ENCODE measurements around the gene LRCH3. TPM values are rescaled to one million over a fixed set of nuclear protein-coding genes. Genes with fewer than 3 reads are reported as not detected.
A peak's percentile ranks its signal among the peaks of the same experiment; 100 is the strongest.

Gene LRCH3
- total RNA-seq, 1 donor from 2014 or later = 57.0 TPM

- H3K4me3 Mint-ChIP-seq (ENCODE audit: low read depth) = no peak overlapping the region
- intact Hi-C loops (cut with micrococcal nuclease) = no loop called here
These were observed 29.7 kb downstream of the LRCH3 start for GRCh38 chr3:197820550-197821335.

DNA sequence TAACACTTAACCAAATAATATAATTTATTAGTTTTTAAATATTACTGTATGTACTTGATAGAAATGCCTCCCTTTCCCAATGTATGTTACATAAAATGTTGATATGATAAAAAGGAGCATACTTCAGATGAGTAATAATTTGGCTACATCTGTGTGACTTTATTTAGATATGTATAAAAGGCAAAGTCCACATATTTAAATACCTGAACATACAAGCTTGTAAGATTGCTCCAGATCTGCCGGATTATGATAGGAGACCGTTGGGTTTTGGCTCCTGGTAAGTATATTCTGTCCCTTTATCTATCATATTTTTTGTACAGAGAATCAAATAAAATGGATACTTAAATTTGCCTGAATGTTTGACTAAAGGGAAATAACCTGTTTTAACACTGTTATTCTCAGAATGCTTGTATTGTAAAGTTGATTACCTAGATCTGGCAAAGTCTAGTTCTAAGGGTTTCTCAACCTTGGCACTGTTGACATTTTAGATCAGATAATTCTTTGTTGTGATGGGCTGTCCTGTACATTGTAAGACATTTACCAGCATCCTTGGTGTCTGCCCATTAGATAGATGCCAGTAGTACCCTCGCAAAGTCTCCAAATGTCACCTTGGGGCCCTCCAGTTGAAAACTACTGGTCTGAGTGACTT is 38.5 kb downstream of the LRCH3 start:
- Mint-ChIP-seq H3K36me3 (ENCODE audit: low read depth) (peaks cover 66% of the 10 kb centered on the region), H3K27me3 (ENCODE audit: low read depth) (no peaks in the 10 kb centered on the region), H3K27ac (no peak overlapping the region), H3K9me3 (no peaks in the 10 kb centered on the region), H3K4me3 (ENCODE audit: low read depth) (no peak overlapping the region), H3K4me1 (ENCODE audit: low read depth) (peaks cover 4% of the 10 kb centered on the region)
- intact Hi-C loops (cut with micrococcal nuclease) = no loop called here
- no peak for DNase-seq (ENCODE audit: low spot score)

More at GRCh38 chr3:197820550-197821335, 29.7 kb downstream of the LRCH3 start:
- Mint-ChIP-seq H3K9me3 (no peaks in the 10 kb centered on the region), H3K27me3 (ENCODE audit: low read depth) (no peaks in the 10 kb centered on the region), H3K4me1 (ENCODE audit: low read depth) (no peaks in the 10 kb centered on the region), H3K27ac (no peak overlapping the region), H3K36me3 (ENCODE audit: low read depth) (peaks cover 36% of the 10 kb centered on the region)
- no peak for DNase-seq (ENCODE audit: low spot score)

DNA sequence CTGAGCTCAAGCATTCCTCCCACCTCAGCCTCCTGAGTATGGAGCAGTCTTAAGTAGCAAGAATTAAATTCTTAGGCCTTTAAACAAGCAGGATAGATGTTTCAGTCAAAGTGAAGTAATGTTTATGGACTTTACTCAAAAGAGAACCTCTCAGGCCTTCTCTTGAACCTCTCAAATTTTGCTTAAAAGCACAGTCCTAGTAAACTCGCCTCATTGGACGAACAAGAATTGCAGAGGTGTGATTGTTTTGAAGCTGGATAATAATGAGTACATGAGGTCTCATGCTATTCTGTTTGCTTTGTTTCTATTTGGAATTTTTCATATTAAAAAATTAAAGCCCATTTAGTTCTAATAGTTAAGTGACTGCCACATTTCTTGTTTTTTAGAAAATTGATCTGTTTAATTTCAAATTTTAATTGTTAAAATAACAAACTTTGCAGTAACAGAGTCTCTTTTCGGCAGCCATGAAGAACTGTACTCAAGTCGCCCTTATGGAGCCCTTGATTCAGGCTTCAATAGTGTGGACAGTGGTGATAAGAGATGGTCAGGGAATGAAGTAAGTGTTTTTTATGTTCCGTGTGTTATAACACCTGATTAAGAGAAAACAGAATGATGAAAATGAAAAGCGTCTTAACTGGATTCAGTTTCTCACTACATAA is 39.4 kb downstream of the LRCH3 start:
- Mint-ChIP-seq H3K27me3 (ENCODE audit: low read depth) (no peaks in the 10 kb centered on the region), H3K9me3 (no peaks in the 10 kb centered on the region), H3K4me1 (ENCODE audit: low read depth) (peaks cover 5% of the 10 kb centered on the region), H3K4me3 (ENCODE audit: low read depth) (no peak overlapping the region), H3K36me3 (ENCODE audit: low read depth) (peaks cover 65% of the 10 kb centered on the region), H3K27ac (no peak overlapping the region)
- no peak for DNase-seq (ENCODE audit: low spot score)
- intact Hi-C loops (cut with micrococcal nuclease) = no loop called here

DNA sequence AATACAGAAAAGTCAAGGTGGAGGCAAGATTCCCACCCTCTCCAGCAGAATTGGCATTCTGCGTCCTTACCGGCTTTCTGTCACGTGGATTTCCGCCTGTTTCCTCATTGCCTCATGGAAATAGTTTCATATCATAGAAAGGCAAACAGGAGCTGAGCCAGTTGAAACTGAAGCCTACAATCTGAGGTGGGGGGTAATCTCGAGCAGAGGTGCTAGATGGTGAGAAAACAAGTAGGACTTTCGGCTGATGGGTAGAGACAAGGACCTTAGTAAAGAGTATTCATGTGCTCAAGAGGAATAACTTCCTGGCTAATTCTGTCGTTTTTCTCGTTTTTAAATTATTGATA is 39.9 kb downstream of the LRCH3 start:
- intact Hi-C loops (cut with micrococcal nuclease) = no loop called here
- no peak overlapping the region for H3K27ac Mint-ChIP-seq
- no peaks in the 10 kb centered on the region for H3K27me3 Mint-ChIP-seq (ENCODE audit: low read depth)
- DNase-seq (ENCODE audit: low spot score) = no peak
- no peak overlapping the region for H3K4me3 Mint-ChIP-seq (ENCODE audit: low read depth)
- H3K4me1 Mint-ChIP-seq (ENCODE audit: low read depth) = peaks cover 5% of the 10 kb centered on the region
- peaks cover 67% of the 10 kb centered on the region for H3K36me3 Mint-ChIP-seq (ENCODE audit: low read depth)
- no peaks in the 10 kb centered on the region for H3K9me3 Mint-ChIP-seq

DNA sequence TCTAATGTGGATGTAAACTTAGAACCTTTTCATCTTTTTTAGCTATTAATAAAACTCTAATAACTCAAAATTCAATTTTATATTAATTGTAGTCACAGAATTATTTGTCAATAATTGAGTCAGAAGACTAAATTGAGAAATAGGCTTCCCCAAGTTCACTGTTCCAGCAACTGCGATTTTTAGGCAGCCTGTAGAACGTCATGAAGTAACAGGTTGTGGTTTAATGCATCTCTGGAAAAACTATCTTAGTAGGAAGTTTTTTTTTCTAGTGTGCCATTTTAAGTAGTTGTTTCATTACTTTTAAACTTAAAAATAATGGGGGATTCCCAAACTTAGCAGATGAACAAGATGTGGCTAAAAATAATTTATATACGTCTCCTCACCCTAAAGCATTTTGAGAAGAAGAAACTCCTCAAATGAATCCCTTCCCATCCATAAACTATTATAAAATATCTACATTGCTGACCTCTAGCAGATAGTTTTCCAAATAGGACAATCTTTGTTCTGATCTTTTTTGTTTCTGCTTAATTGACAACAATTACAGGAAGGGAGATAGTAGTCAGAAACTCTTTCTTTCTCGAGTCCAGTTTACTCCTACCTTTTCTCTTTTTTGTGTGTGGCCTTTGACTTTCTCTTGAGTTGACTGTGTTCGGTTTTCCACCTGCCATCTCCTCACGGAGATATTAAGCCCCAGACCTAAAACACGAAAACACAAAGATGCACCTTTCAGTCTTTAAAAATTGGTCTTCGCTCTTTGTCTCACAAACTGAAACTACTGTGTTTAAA is 43.1 kb downstream of the LRCH3 start:
- DNase-seq (ENCODE audit: low spot score) = no peak
- Mint-ChIP-seq H3K4me3 (ENCODE audit: low read depth) (no peak overlapping the region), H3K27ac (no peak overlapping the region), H3K9me3 (no peaks in the 10 kb centered on the region), H3K27me3 (ENCODE audit: low read depth) (no peaks in the 10 kb centered on the region), H3K36me3 (ENCODE audit: low read depth) (peaks cover 55% of the 10 kb centered on the region), H3K4me1 (ENCODE audit: low read depth) (peaks cover 7% of the 10 kb centered on the region)
- intact Hi-C loops (cut with micrococcal nuclease) = no loop called here

- Mint-ChIP-seq H3K27ac (no peak overlapping the region), H3K4me1 (ENCODE audit: low read depth) (peaks cover 7% of the 10 kb centered on the region), H3K27me3 (ENCODE audit: low read depth) (no peaks in the 10 kb centered on the region), H3K9me3 (no peaks in the 10 kb centered on the region), H3K4me3 (ENCODE audit: low read depth) (no peak overlapping the region), H3K36me3 (ENCODE audit: low read depth) (peaks cover 52% of the 10 kb centered on the region)
- intact Hi-C loops (cut with micrococcal nuclease) = no loop called here
- no peak for DNase-seq (ENCODE audit: low spot score)
These were observed 44.5 kb downstream of the LRCH3 start for GRCh38 chr3:197835509-197835908.

GRCh38 chr3:197836244-197836643 is 45.2 kb downstream of the LRCH3 start:
- Mint-ChIP-seq H3K27ac (no peak overlapping the region), H3K4me3 (ENCODE audit: low read depth) (no peak overlapping the region), H3K4me1 (ENCODE audit: low read depth) (peaks cover 7% of the 10 kb centered on the region), H3K36me3 (ENCODE audit: low read depth) (peaks cover 53% of the 10 kb centered on the region), H3K9me3 (no peaks in the 10 kb centered on the region), H3K27me3 (ENCODE audit: low read depth) (no peaks in the 10 kb centered on the region)
- intact Hi-C loops (cut with micrococcal nuclease) = no loop called here
- no peak for DNase-seq (ENCODE audit: low spot score)

GRCh38 chr3:197837282-197837681 is 46.2 kb downstream of the LRCH3 start:
- Mint-ChIP-seq H3K36me3 (ENCODE audit: low read depth) (peaks cover 52% of the 10 kb centered on the region), H3K4me1 (ENCODE audit: low read depth) (peaks cover 7% of the 10 kb centered on the region), H3K9me3 (no peaks in the 10 kb centered on the region), H3K27ac (no peak overlapping the region), H3K4me3 (ENCODE audit: low read depth) (no peak overlapping the region), H3K27me3 (ENCODE audit: low read depth) (no peaks in the 10 kb centered on the region)
- intact Hi-C loops (cut with micrococcal nuclease) = no loop called here
- no peak for DNase-seq (ENCODE audit: low spot score)

DNA sequence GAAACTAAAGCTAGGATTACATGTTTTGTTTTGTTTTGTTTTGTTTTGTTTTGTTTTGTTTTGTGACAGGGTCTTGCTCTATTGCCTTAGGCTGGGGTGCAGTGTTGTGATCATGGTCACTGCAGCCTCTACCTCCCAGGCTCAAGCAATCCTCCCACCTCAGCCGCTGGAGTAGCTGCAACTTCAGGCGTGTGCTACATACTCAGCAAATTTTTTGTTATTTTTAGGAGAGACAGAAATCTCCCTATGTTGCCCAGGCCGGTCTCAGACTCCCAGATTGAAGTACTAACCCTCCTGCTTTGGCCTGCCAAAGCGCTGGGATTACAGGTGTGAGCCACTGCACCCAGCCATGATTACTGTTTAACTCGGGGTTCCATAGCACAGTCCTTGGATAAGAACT is 50.7 kb downstream of the LRCH3 start:
- H3K4me1 Mint-ChIP-seq (ENCODE audit: low read depth) = peaks cover 11% of the 10 kb centered on the region
- H3K27me3 Mint-ChIP-seq (ENCODE audit: low read depth) = no peaks in the 10 kb centered on the region
- DNase-seq (ENCODE audit: low spot score) = no peak
- no peak overlapping the region for H3K4me3 Mint-ChIP-seq (ENCODE audit: low read depth)
- no peaks in the 10 kb centered on the region for H3K9me3 Mint-ChIP-seq
- H3K27ac Mint-ChIP-seq = no peak overlapping the region
- intact Hi-C loops (cut with micrococcal nuclease) = loop anchor here (10.0 kb wide), 1 partner anchor 47 kb away; the partner anchor contains the start of gene LRCH3
- H3K36me3 Mint-ChIP-seq (ENCODE audit: low read depth) = peaks cover 51% of the 10 kb centered on the region

DNA sequence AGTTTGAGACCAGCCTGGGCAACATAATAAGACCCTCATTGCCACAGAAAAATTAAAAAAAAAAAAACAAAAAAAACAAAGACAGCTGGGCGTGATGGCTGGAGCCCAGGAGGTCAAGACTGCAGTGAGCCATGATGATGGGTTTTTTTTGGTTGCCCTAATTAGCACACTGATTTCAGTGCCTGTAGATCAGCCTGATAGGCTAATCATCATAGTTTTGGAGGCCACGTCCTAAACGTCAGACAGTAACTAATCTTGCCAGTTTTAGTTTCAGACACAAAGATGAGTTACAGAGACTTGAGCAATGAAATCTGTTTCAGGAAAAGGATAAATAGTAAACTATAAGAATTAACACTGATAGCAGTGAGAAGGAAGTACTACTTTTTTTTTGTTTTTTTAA is 55.4 kb downstream of the LRCH3 start:
- no peak for DNase-seq (ENCODE audit: low spot score)
- Mint-ChIP-seq H3K27me3 (ENCODE audit: low read depth) (no peaks in the 10 kb centered on the region), H3K4me1 (ENCODE audit: low read depth) (peaks cover 25% of the 10 kb centered on the region), H3K27ac (peak overlapping the region; percentile 25), H3K4me3 (ENCODE audit: low read depth) (no peak overlapping the region), H3K36me3 (ENCODE audit: low read depth) (peaks cover 63% of the 10 kb centered on the region), H3K9me3 (no peaks in the 10 kb centered on the region)
- intact Hi-C loops (cut with micrococcal nuclease) = loop anchor here (5.0 to 10.0 kb wide), 2 partner anchors 52 to 94 kb away; partner anchors contain the start of gene LRCH3

DNA sequence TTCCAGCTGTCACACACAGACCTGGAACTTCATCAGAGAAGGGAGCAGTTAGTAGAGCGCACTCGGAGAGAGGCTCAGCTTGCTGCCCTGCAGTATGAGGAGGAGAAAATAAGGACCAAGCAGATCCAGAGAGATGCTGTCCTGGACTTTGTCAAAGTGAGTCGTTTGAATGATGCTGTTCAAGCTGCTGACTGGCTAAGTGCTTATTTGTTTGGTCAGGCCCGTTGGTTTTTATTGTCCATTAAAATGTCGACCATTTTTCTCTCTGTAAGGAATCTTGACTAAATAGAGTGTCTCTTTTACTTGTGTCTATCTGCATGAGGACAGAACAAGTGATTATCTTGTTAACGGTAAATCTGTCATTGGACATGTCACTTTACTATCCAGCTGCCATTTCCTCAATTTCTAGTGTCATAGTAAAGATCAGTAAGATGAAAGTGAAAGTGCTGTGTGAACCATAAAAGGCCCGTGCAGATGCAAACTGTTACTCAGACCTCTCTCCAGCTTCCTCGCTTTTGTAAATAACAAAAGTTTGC is 56.9 kb downstream of the LRCH3 start:
- Mint-ChIP-seq H3K36me3 (ENCODE audit: low read depth) (peaks cover 69% of the 10 kb centered on the region), H3K27me3 (ENCODE audit: low read depth) (no peaks in the 10 kb centered on the region), H3K9me3 (no peaks in the 10 kb centered on the region), H3K4me3 (ENCODE audit: low read depth) (peak overlapping the region; percentile 63), H3K27ac (peak overlapping the region; percentile 74), H3K4me1 (ENCODE audit: low read depth) (peaks cover 25% of the 10 kb centered on the region)
- DNase-seq (ENCODE audit: low spot score) = no peak
- intact Hi-C loops (cut with micrococcal nuclease) = loop anchor here (5.0 to 10.0 kb wide), 2 partner anchors 53 to 96 kb away; partner anchors contain the start of gene LRCH3

- Mint-ChIP-seq H3K4me1 (ENCODE audit: low read depth) (peaks cover 5% of the 10 kb centered on the region), H3K27me3 (ENCODE audit: low read depth) (no peaks in the 10 kb centered on the region), H3K9me3 (no peaks in the 10 kb centered on the region), H3K27ac (no peak overlapping the region), H3K4me3 (ENCODE audit: low read depth) (no peak overlapping the region), H3K36me3 (ENCODE audit: low read depth) (peaks cover 79% of the 10 kb centered on the region)
- DNase-seq (ENCODE audit: low spot score) = no peak
- intact Hi-C loops (cut with micrococcal nuclease) = no loop called here
These were observed 63.7 kb downstream of the LRCH3 start for GRCh38 chr3:197854596-197855343.
